IMR-90 (cell line): ENCODE measurements around the gene MMAB.

ENCODE experiments used
- CHD1 ChIP-seq: IDR thresholded peaks from 2 replicates; pipeline ENCODE4 v1.6.1; 2012; ENCODE audit warnings: low read depth, low read length, improper control_type of control experiment
- CTCF ChIP-seq: conservative IDR thresholded peaks from 2 replicates; pipeline ENCODE4 v1.5.1; 2012; ENCODE audit warnings: mild to moderate bottlenecking, low read depth, low read length, improper control_type of control experiment
- FOS ChIP-seq: fragments of 150-350 bp; IDR thresholded peaks from 2 replicates; pipeline ENCODE4 v1.6.1; 2016; ENCODE audit warnings: low read depth, low read length
- NFE2L2 ChIP-seq: fragments of 150-350 bp; IDR thresholded peaks from 2 replicates; pipeline ENCODE4 v1.6.1; 2016; ENCODE audit warnings: low read depth, mild to moderate bottlenecking, low read length
- POLR2A ChIP-seq: IDR thresholded peaks from 2 replicates; pipeline ENCODE4 v1.6.1; 2012; ENCODE audit warnings: mild to moderate bottlenecking, low read depth, low read length
- RCOR1 ChIP-seq: IDR thresholded peaks from 2 replicates; pipeline ENCODE4 v1.6.1; 2012; ENCODE audit warnings: mild to moderate bottlenecking, low read length, improper control_type of control experiment; ENCODE audit not compliant: insufficient replicate concordance
- RFX5 ChIP-seq: IDR thresholded peaks from 2 replicates; pipeline ENCODE4 v1.8.0; 2012; ENCODE audit warnings: low read depth, mild to moderate bottlenecking, low read length, moderate library complexity
- SMC3 ChIP-seq: fragments of 150-350 bp; IDR thresholded peaks from 2 replicates; pipeline ENCODE4 v1.6.1; 2016; ENCODE audit warnings: low read depth, mild to moderate bottlenecking, antibody characterized with exemption, low read length, moderate library complexity

- TF ChIP-seq RCOR1, result no peak
- TF ChIP-seq CTCF, result no peak
- TF ChIP-seq FOS, result no peak
- no peak for TF ChIP-seq POLR2A
- no peak for TF ChIP-seq NFE2L2
- no peak for TF ChIP-seq RFX5
- no peak for TF ChIP-seq CHD1
- TF ChIP-seq SMC3, result no peak
These were observed 40.5 kb upstream of the MMAB start for GRCh38 chr12:109613649-109614455.
